H1 (cell line): Measurements from ENCODE around the gene GRM1. TPM values are rescaled to one million over a fixed set of nuclear protein-coding genes. Genes with fewer than 3 reads are reported as not detected.

Experiments used
- CTCF ChIA-PET: fragments of 300-600 bp; sonication (Branson Sonifier 250); formaldehyde crosslinking; loops from one replicate; lab custom pipeline; 2021; ENCODE audit not compliant: partially characterized antibody; lab: Charles Lee
- POLR2A ChIA-PET: fragments of 300-600 bp; sonication (Branson Sonifier 250); formaldehyde crosslinking; loops from one replicate; lab custom pipeline; 2021; ENCODE audit warnings: inconsistent platforms; ENCODE audit not compliant: partially characterized antibody; lab: Charles Lee
- DNase-seq, 2 experiments: peaks; one replicate each; pipeline versions ENCODE4 v3.0.0 to v3.0.0-alpha.2; 2010 to 2022; ENCODE audit warnings: low spot score in 2 of 2, low read depth in 1 of 2, mixed read lengths in 1 of 2
- FAIRE-seq: peaks from 2 replicates; lab custom pipeline; 2011; peaks lifted over from hg19 to GRCh38; lab: Jason Lieb, UNC
- H2AFZ ChIP-seq: 2 replicates; pipeline ENCODE4 v1.8.1; 2012; ENCODE audit warnings: low read length, inconsistent platforms
- H2AK5ac ChIP-seq: 2 replicates; pipeline ENCODE4 v1.6.1; 2013; ENCODE audit warnings: low read depth, low read length
- H2BK120ac ChIP-seq: replicated peaks from 2 replicates; pipeline ENCODE3; 2013; ENCODE audit warnings: low read depth, low read length, inconsistent platforms
- H2BK12ac ChIP-seq: 2 replicates; pipeline ENCODE4 v1.6.1; 2013; ENCODE audit warnings: low read depth, low read length
- H2BK15ac ChIP-seq: 2 replicates; pipeline ENCODE4 v1.6.1; 2013; ENCODE audit warnings: low read length
- H2BK20ac ChIP-seq: 2 replicates; pipeline ENCODE4 v1.6.1; 2013; ENCODE audit warnings: low read length
- H2BK5ac ChIP-seq: 2 replicates; pipeline ENCODE4 v1.6.1; 2013; ENCODE audit warnings: low read depth, low read length
- H3K14ac ChIP-seq: 2 replicates; pipeline ENCODE4 v1.6.1; 2013; ENCODE audit warnings: inconsistent platforms; ENCODE audit not compliant: insufficient read length
- H3K18ac ChIP-seq: 2 replicates; pipeline ENCODE4 v1.6.1; 2013; ENCODE audit warnings: low read length; ENCODE audit errors: extremely low read depth
- H3K23ac ChIP-seq: 2 replicates; pipeline ENCODE4 v1.6.1; 2013; ENCODE audit warnings: inconsistent platforms; ENCODE audit not compliant: insufficient read length
- H3K23me2 ChIP-seq: 2 replicates; pipeline ENCODE4 v1.6.1; 2013; ENCODE audit warnings: low read depth, low read length
- H3K27ac ChIP-seq: 2 replicates; pipeline ENCODE4 v1.6.1; 2011; ENCODE audit warnings: low read depth, low read length, inconsistent platforms
- H3K27me3 ChIP-seq, 4 experiments: replicated peaks in 1 of 4; 1 replicate in 1 of 4; 2 replicates in 3 of 4; pipeline versions ENCODE4 v1.6.1 to v1.8.1; 2011 to 2013; ENCODE audit warnings: low read length in 3 of 4, mild to moderate bottlenecking in 3 of 4, inconsistent platforms in 2 of 4, mixed read lengths in 2 of 4, moderate library complexity in 1 of 4; ENCODE audit not compliant: control insufficient read depth in 3 of 4, insufficient read depth in 3 of 4; ENCODE audit errors: extremely low read depth in 1 of 4
- H3K36me3 ChIP-seq, 4 experiments: 2 replicates each; pipeline versions ENCODE4 v1.6.1 to v1.8.1; 2011 to 2013; ENCODE audit warnings: mild to moderate bottlenecking in 4 of 4, low read length in 3 of 4, moderate library complexity in 2 of 4, control low read depth in 1 of 4, inconsistent platforms in 1 of 4; ENCODE audit not compliant: insufficient read depth in 4 of 4, control insufficient read depth in 2 of 4
- H3K4ac ChIP-seq: replicated peaks from 2 replicates; pipeline ENCODE3; 2013; ENCODE audit warnings: low read length, low read depth, mixed read lengths, inconsistent platforms; ENCODE audit not compliant: insufficient read length
- H3K4me1 ChIP-seq, 4 experiments: replicated peaks in 1 of 4; 1 replicate in 1 of 4; 2 replicates in 3 of 4; pipeline versions ENCODE4 v1.6.1 to v1.8.1; 2011 to 2013; ENCODE audit warnings: low read length in 3 of 4, inconsistent platforms in 2 of 4, mixed read lengths in 1 of 4; ENCODE audit not compliant: insufficient read depth in 4 of 4, control insufficient read depth in 3 of 4
- H3K4me2 ChIP-seq, 2 experiments: 2 replicates each; pipeline versions ENCODE4 v1.6.1 to v1.8.1; 2011 to 2013; ENCODE audit warnings: low read depth in 2 of 2, low read length in 2 of 2, control low read depth in 1 of 2, inconsistent platforms in 1 of 2, mild to moderate bottlenecking in 1 of 2; ENCODE audit not compliant: insufficient read depth in 1 of 2
- H3K4me3 ChIP-seq, 4 experiments: fragments of 200-600, 300-600 bp in 1 of 4; sonication (generic), shearing (Covaris generic), sonication (Bioruptor Twin) in 1 of 4; 2 replicates each; pipeline versions ENCODE4 v1.5.1 to v1.8.1; 2011 to 2016; ENCODE audit warnings: low read length in 4 of 4, low read depth in 3 of 4, control low read depth in 2 of 4, inconsistent platforms in 2 of 4, mild to moderate bottlenecking in 2 of 4, mixed read lengths in 1 of 4, moderate library complexity in 1 of 4; ENCODE audit not compliant: insufficient read depth in 2 of 4; ENCODE audit errors: extremely low read depth in 1 of 4
- H3K56ac ChIP-seq: replicated peaks from 2 replicates; pipeline ENCODE3; 2013; ENCODE audit warnings: low read depth, mild to moderate bottlenecking, mixed read lengths, low read length, inconsistent platforms; ENCODE audit not compliant: insufficient read length
- H3K79me1 ChIP-seq: 2 replicates; pipeline ENCODE4 v1.6.1; 2013; ENCODE audit warnings: low read depth, low read length, control low read depth
- H3K79me2 ChIP-seq, 2 experiments: 2 replicates each; pipeline versions ENCODE4 v1.6.1 to v1.8.1; 2012 to 2013; ENCODE audit warnings: low read length in 2 of 2, mild to moderate bottlenecking in 2 of 2, inconsistent platforms in 1 of 2; ENCODE audit not compliant: insufficient read depth in 2 of 2, control insufficient read depth in 1 of 2
- H3K9ac ChIP-seq, 4 experiments: replicated peaks in 1 of 4; 1 replicate in 1 of 4; 2 replicates in 3 of 4; pipeline versions ENCODE4 v1.6.1 to v1.8.1; 2011 to 2013; ENCODE audit warnings: low read depth in 3 of 4, low read length in 3 of 4, control low read depth in 2 of 4, mild to moderate bottlenecking in 2 of 4, moderate library complexity in 2 of 4, inconsistent platforms in 1 of 4; ENCODE audit errors: extremely low read depth in 1 of 4
- H3K9me3 ChIP-seq, 2 experiments: 2 replicates each; pipeline versions ENCODE4 v1.6.1 to v1.8.1; 2012 to 2013; ENCODE audit warnings: mild to moderate bottlenecking in 2 of 2, moderate library complexity in 2 of 2, control low read depth in 1 of 2, inconsistent platforms in 1 of 2, low read depth in 1 of 2, low read length in 1 of 2, mixed read lengths in 1 of 2; ENCODE audit not compliant: insufficient read depth in 2 of 2
- H4K20me1 ChIP-seq, 2 experiments: replicated peaks in 1 of 2; 2 replicates each; pipeline versions ENCODE3 to v1.8.1; 2011 to 2013; ENCODE audit warnings: inconsistent platforms in 2 of 2, low read length in 2 of 2, mild to moderate bottlenecking in 1 of 2; ENCODE audit not compliant: insufficient read depth in 2 of 2, control insufficient read depth in 1 of 2
- H4K5ac ChIP-seq: 2 replicates; pipeline ENCODE4 v1.6.1; 2013; ENCODE audit warnings: low read length, low read depth, mixed read lengths, inconsistent platforms; ENCODE audit not compliant: insufficient read length
- H4K8ac ChIP-seq: 2 replicates; pipeline ENCODE4 v1.8.0; 2013; ENCODE audit warnings: mild to moderate bottlenecking, moderate library complexity, low read length, inconsistent platforms; ENCODE audit not compliant: insufficient read depth; ENCODE audit errors: extremely low read depth
- H4K91ac ChIP-seq: replicated peaks from 2 replicates; pipeline ENCODE3; 2013; ENCODE audit warnings: low read length, mixed read lengths, inconsistent platforms; ENCODE audit not compliant: insufficient read length
- ATF2 ChIP-seq: IDR thresholded peaks from 2 replicates; pipeline ENCODE4 v1.6.1; 2012; ENCODE audit warnings: low read length, inconsistent platforms
- CBX8 ChIP-seq: fragments of 300-800, 300-1000 bp; sonication (generic); IDR thresholded peaks from 2 replicates; pipeline ENCODE4 v1.7.1; 2016; ENCODE audit warnings: low read depth, low read length, borderline replicate concordance
- SIX5 ChIP-seq: IDR thresholded peaks from 2 replicates; pipeline ENCODE4 v1.6.1; 2011; ENCODE audit warnings: mild to moderate bottlenecking, low read depth, low read length
- WGBS, 2 experiments: shearing (Covaris generic) in 1 of 2; methylation state at CpG; one replicate each; pipeline versions ENCODE4 v1.1.6 to v1.1.7; 2013 to 2015; ENCODE audit warnings: low lambda C conversion rate in 2 of 2, mixed read lengths in 2 of 2, inconsistent platforms in 1 of 2, low coverage in 1 of 2, missing lambda C conversion rate in 1 of 2; ENCODE audit not compliant: insufficient replicate concordance in 2 of 2, insufficient coverage in 1 of 2, insufficient read length in 1 of 2; ENCODE audit errors: extremely low coverage in 1 of 2, missing lambda C conversion rate in 1 of 2; 5-methylcytosine and 5-hydroxymethylcytosine counted together
- polyA plus RNA-seq, 7 experiments: library from polyadenylated mRNA; depleted of rRNA in 3 of 7; stranded (reverse) in 5 of 7; unstranded in 2 of 7; fragments of >200 nt in 5 of 7; fragments of 200-250 nt in 2 of 7; gene quantifications; 1 replicate in 5 of 7; 2 replicates in 1 of 7; 4 replicates in 1 of 7; pipeline versions ENCODE4 v1.2.1 to v1.2.3, GENCODE V29; 2011 to 2013; ENCODE audit warnings: missing spikeins in 2 of 7, mixed read lengths in 2 of 7
- total RNA-seq: library from RNA; stranded (reverse); fragmentation: NEBNext Ultra II Directional; extraction: Animal tissue kit (Norgen Biotek cat#: 25700); gene quantifications from 2 replicates; pipeline ENCODE4 v1.2.1, GENCODE V29; 2021

GRM1 gene
- total and polyA plus RNA-seq, 2 of the 8 experiments (the other 6 are each of a cell fraction or from before 2014, with no cell fraction given), result 0.15 to 1.3 TPM

DNA sequence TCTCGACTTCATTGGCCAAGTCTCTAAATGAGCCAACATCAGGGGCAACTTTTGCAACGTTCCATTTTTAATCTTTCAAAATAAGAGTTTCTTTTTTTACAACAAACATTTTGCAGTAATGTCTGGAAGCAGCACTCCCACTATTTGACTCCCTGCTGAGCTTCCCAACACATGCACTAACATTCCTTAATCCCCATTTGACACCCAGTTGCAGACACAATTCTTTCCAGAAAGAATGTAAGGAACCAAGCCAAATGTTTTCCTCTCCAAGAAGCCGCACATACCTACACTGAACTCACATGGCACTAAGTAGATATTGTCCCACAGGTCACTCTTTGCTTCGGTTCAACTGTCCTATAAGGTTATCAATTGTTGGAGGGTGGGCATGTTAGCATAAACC is 165.6 kb downstream of the GRM1 start:
- H4K5ac ChIP-seq, result no peak overlapping the region
- POLR2A ChIA-PET, result no interaction called here
- no peak overlapping the region for H3K4me3 ChIP-seq
- H4K91ac ChIP-seq, result no peak overlapping the region
- no peak overlapping the region for H2AFZ ChIP-seq
- no peak overlapping the region for H4K8ac ChIP-seq
- H2AK5ac ChIP-seq, result no peak overlapping the region
- H3K14ac ChIP-seq, result no peak overlapping the region
- 95% methylated on average over 4 of the region's 4 CpGs; no CpG with 5 or more reads in 1 of the 2 experiments for WGBS, 2 experiments
- H2BK120ac ChIP-seq, result no peak overlapping the region
- CTCF ChIA-PET, result interaction anchor here (1.2 kb wide), 1 partner anchor 143 kb away, joined by 3 read pairs; no protein-coding TSS in a partner anchor
- H2BK12ac ChIP-seq, result no peak overlapping the region
- H3K9me3 ChIP-seq, result no peaks in the 10 kb centered on the region
- no peaks in the 10 kb centered on the region for H3K23me2 ChIP-seq
- no peak overlapping the region for H3K4ac ChIP-seq
- no peak for TF ChIP-seq ATF2
- no peak for TF ChIP-seq SIX5
- TF ChIP-seq CBX8, result no peak
- H3K79me1 ChIP-seq, result no peaks in the 10 kb centered on the region
- H3K27me3 ChIP-seq, result no peaks in the 10 kb centered on the region
- DNase-seq (no peak), FAIRE-seq (no peak)
- H3K18ac ChIP-seq, result no peak overlapping the region
- no peak overlapping the region for H3K9ac ChIP-seq
- H3K23ac ChIP-seq, result no peak overlapping the region
- no peak overlapping the region for H2BK5ac ChIP-seq
- no peaks in the 10 kb centered on the region for H3K4me1 ChIP-seq
- no peak overlapping the region for H2BK20ac ChIP-seq
- no peak overlapping the region for H3K27ac ChIP-seq
- H2BK15ac ChIP-seq, result no peak overlapping the region
- no peak overlapping the region for H3K4me2 ChIP-seq
- no peak overlapping the region for H3K56ac ChIP-seq
- no peaks in the 10 kb centered on the region for H3K36me3 ChIP-seq
- no peaks in the 10 kb centered on the region for H4K20me1 ChIP-seq
- no peaks in the 10 kb centered on the region for H3K79me2 ChIP-seq
